H1 (cell line): ENCODE measurements around the gene ZSCAN25. TPM values are rescaled to one million over a fixed set of nuclear protein-coding genes. Genes with fewer than 3 reads are reported as not detected.
A peak's percentile ranks its signal among the peaks of the same experiment; 100 is the strongest.

Experiments used
- CTCF ChIA-PET: fragments of 300-600 bp; sonication (Branson Sonifier 250); formaldehyde crosslinking; loops from one replicate; lab custom pipeline; 2021; ENCODE audit not compliant: partially characterized antibody; lab: Charles Lee
- POLR2A ChIA-PET: fragments of 300-600 bp; sonication (Branson Sonifier 250); formaldehyde crosslinking; loops from one replicate; lab custom pipeline; 2021; ENCODE audit warnings: inconsistent platforms; ENCODE audit not compliant: partially characterized antibody; lab: Charles Lee
- DNase-seq, 2 experiments: peaks; one replicate each; pipeline versions ENCODE4 v3.0.0 to v3.0.0-alpha.2; 2010 to 2022; ENCODE audit warnings: low spot score in 2 of 2, low read depth in 1 of 2, mixed read lengths in 1 of 2
- FAIRE-seq: peaks from 2 replicates; lab custom pipeline; 2011; peaks lifted over from hg19 to GRCh38; lab: Jason Lieb, UNC
- H2AFZ ChIP-seq: 2 replicates; pipeline ENCODE4 v1.8.1; 2012; ENCODE audit warnings: low read length, inconsistent platforms
- H2AK5ac ChIP-seq: 2 replicates; pipeline ENCODE4 v1.6.1; 2013; ENCODE audit warnings: low read depth, low read length
- H2BK120ac ChIP-seq: replicated peaks from 2 replicates; pipeline ENCODE3; 2013; ENCODE audit warnings: low read depth, low read length, inconsistent platforms
- H2BK12ac ChIP-seq: 2 replicates; pipeline ENCODE4 v1.6.1; 2013; ENCODE audit warnings: low read depth, low read length
- H2BK15ac ChIP-seq: 2 replicates; pipeline ENCODE4 v1.6.1; 2013; ENCODE audit warnings: low read length
- H2BK20ac ChIP-seq: 2 replicates; pipeline ENCODE4 v1.6.1; 2013; ENCODE audit warnings: low read length
- H2BK5ac ChIP-seq: 2 replicates; pipeline ENCODE4 v1.6.1; 2013; ENCODE audit warnings: low read depth, low read length
- H3K14ac ChIP-seq: 2 replicates; pipeline ENCODE4 v1.6.1; 2013; ENCODE audit warnings: inconsistent platforms; ENCODE audit not compliant: insufficient read length
- H3K18ac ChIP-seq: 2 replicates; pipeline ENCODE4 v1.6.1; 2013; ENCODE audit warnings: low read length; ENCODE audit errors: extremely low read depth
- H3K23ac ChIP-seq: 2 replicates; pipeline ENCODE4 v1.6.1; 2013; ENCODE audit warnings: inconsistent platforms; ENCODE audit not compliant: insufficient read length
- H3K23me2 ChIP-seq: 2 replicates; pipeline ENCODE4 v1.6.1; 2013; ENCODE audit warnings: low read depth, low read length
- H3K27ac ChIP-seq: 2 replicates; pipeline ENCODE4 v1.6.1; 2011; ENCODE audit warnings: low read depth, low read length, inconsistent platforms
- H3K27me3 ChIP-seq, 4 experiments: replicated peaks in 1 of 4; 1 replicate in 1 of 4; 2 replicates in 3 of 4; pipeline versions ENCODE4 v1.6.1 to v1.8.1; 2011 to 2013; ENCODE audit warnings: low read length in 3 of 4, mild to moderate bottlenecking in 3 of 4, inconsistent platforms in 2 of 4, mixed read lengths in 2 of 4, moderate library complexity in 1 of 4; ENCODE audit not compliant: control insufficient read depth in 3 of 4, insufficient read depth in 3 of 4; ENCODE audit errors: extremely low read depth in 1 of 4
- H3K36me3 ChIP-seq, 4 experiments: 2 replicates each; pipeline versions ENCODE4 v1.6.1 to v1.8.1; 2011 to 2013; ENCODE audit warnings: mild to moderate bottlenecking in 4 of 4, low read length in 3 of 4, moderate library complexity in 2 of 4, control low read depth in 1 of 4, inconsistent platforms in 1 of 4; ENCODE audit not compliant: insufficient read depth in 4 of 4, control insufficient read depth in 2 of 4
- H3K4ac ChIP-seq: replicated peaks from 2 replicates; pipeline ENCODE3; 2013; ENCODE audit warnings: low read length, low read depth, mixed read lengths, inconsistent platforms; ENCODE audit not compliant: insufficient read length
- H3K4me1 ChIP-seq, 4 experiments: replicated peaks in 1 of 4; 1 replicate in 1 of 4; 2 replicates in 3 of 4; pipeline versions ENCODE4 v1.6.1 to v1.8.1; 2011 to 2013; ENCODE audit warnings: low read length in 3 of 4, inconsistent platforms in 2 of 4, mixed read lengths in 1 of 4; ENCODE audit not compliant: insufficient read depth in 4 of 4, control insufficient read depth in 3 of 4
- H3K4me2 ChIP-seq, 2 experiments: 2 replicates each; pipeline versions ENCODE4 v1.6.1 to v1.8.1; 2011 to 2013; ENCODE audit warnings: low read depth in 2 of 2, low read length in 2 of 2, control low read depth in 1 of 2, inconsistent platforms in 1 of 2, mild to moderate bottlenecking in 1 of 2; ENCODE audit not compliant: insufficient read depth in 1 of 2
- H3K4me3 ChIP-seq, 4 experiments: fragments of 200-600, 300-600 bp in 1 of 4; sonication (generic), shearing (Covaris generic), sonication (Bioruptor Twin) in 1 of 4; 2 replicates each; pipeline versions ENCODE4 v1.5.1 to v1.8.1; 2011 to 2016; ENCODE audit warnings: low read length in 4 of 4, low read depth in 3 of 4, control low read depth in 2 of 4, inconsistent platforms in 2 of 4, mild to moderate bottlenecking in 2 of 4, mixed read lengths in 1 of 4, moderate library complexity in 1 of 4; ENCODE audit not compliant: insufficient read depth in 2 of 4; ENCODE audit errors: extremely low read depth in 1 of 4
- H3K56ac ChIP-seq: replicated peaks from 2 replicates; pipeline ENCODE3; 2013; ENCODE audit warnings: low read depth, mild to moderate bottlenecking, mixed read lengths, low read length, inconsistent platforms; ENCODE audit not compliant: insufficient read length
- H3K79me1 ChIP-seq: 2 replicates; pipeline ENCODE4 v1.6.1; 2013; ENCODE audit warnings: low read depth, low read length, control low read depth
- H3K79me2 ChIP-seq, 2 experiments: 2 replicates each; pipeline versions ENCODE4 v1.6.1 to v1.8.1; 2012 to 2013; ENCODE audit warnings: low read length in 2 of 2, mild to moderate bottlenecking in 2 of 2, inconsistent platforms in 1 of 2; ENCODE audit not compliant: insufficient read depth in 2 of 2, control insufficient read depth in 1 of 2
- H3K9ac ChIP-seq, 4 experiments: replicated peaks in 1 of 4; 1 replicate in 1 of 4; 2 replicates in 3 of 4; pipeline versions ENCODE4 v1.6.1 to v1.8.1; 2011 to 2013; ENCODE audit warnings: low read depth in 3 of 4, low read length in 3 of 4, control low read depth in 2 of 4, mild to moderate bottlenecking in 2 of 4, moderate library complexity in 2 of 4, inconsistent platforms in 1 of 4; ENCODE audit errors: extremely low read depth in 1 of 4
- H3K9me3 ChIP-seq, 2 experiments: 2 replicates each; pipeline versions ENCODE4 v1.6.1 to v1.8.1; 2012 to 2013; ENCODE audit warnings: mild to moderate bottlenecking in 2 of 2, moderate library complexity in 2 of 2, control low read depth in 1 of 2, inconsistent platforms in 1 of 2, low read depth in 1 of 2, low read length in 1 of 2, mixed read lengths in 1 of 2; ENCODE audit not compliant: insufficient read depth in 2 of 2
- H4K20me1 ChIP-seq, 2 experiments: replicated peaks in 1 of 2; 2 replicates each; pipeline versions ENCODE3 to v1.8.1; 2011 to 2013; ENCODE audit warnings: inconsistent platforms in 2 of 2, low read length in 2 of 2, mild to moderate bottlenecking in 1 of 2; ENCODE audit not compliant: insufficient read depth in 2 of 2, control insufficient read depth in 1 of 2
- H4K5ac ChIP-seq: 2 replicates; pipeline ENCODE4 v1.6.1; 2013; ENCODE audit warnings: low read length, low read depth, mixed read lengths, inconsistent platforms; ENCODE audit not compliant: insufficient read length
- H4K8ac ChIP-seq: 2 replicates; pipeline ENCODE4 v1.8.0; 2013; ENCODE audit warnings: mild to moderate bottlenecking, moderate library complexity, low read length, inconsistent platforms; ENCODE audit not compliant: insufficient read depth; ENCODE audit errors: extremely low read depth
- H4K91ac ChIP-seq: replicated peaks from 2 replicates; pipeline ENCODE3; 2013; ENCODE audit warnings: low read length, mixed read lengths, inconsistent platforms; ENCODE audit not compliant: insufficient read length
- JUN ChIP-seq: IDR thresholded peaks from 2 replicates; pipeline ENCODE4 v1.6.1; 2011; ENCODE audit warnings: low read depth, mild to moderate bottlenecking, improper control_type of control experiment, low read length
- RXRA ChIP-seq: IDR thresholded peaks from 2 replicates; pipeline ENCODE4 v1.6.1; 2011; ENCODE audit warnings: low read depth, mild to moderate bottlenecking, low read length, moderate library complexity; ENCODE audit not compliant: insufficient read depth
- TBP ChIP-seq: IDR thresholded peaks from 2 replicates; pipeline ENCODE4 v1.6.1; 2011; ENCODE audit warnings: low read depth, low read length, improper control_type of control experiment
- WGBS, 2 experiments: shearing (Covaris generic) in 1 of 2; methylation state at CpG; one replicate each; pipeline versions ENCODE4 v1.1.6 to v1.1.7; 2013 to 2015; ENCODE audit warnings: low lambda C conversion rate in 2 of 2, mixed read lengths in 2 of 2, inconsistent platforms in 1 of 2, low coverage in 1 of 2, missing lambda C conversion rate in 1 of 2; ENCODE audit not compliant: insufficient replicate concordance in 2 of 2, insufficient coverage in 1 of 2, insufficient read length in 1 of 2; ENCODE audit errors: extremely low coverage in 1 of 2, missing lambda C conversion rate in 1 of 2; 5-methylcytosine and 5-hydroxymethylcytosine counted together
- polyA plus RNA-seq, 7 experiments: library from polyadenylated mRNA; depleted of rRNA in 3 of 7; stranded (reverse) in 5 of 7; unstranded in 2 of 7; fragments of >200 nt in 5 of 7; fragments of 200-250 nt in 2 of 7; gene quantifications; 1 replicate in 5 of 7; 2 replicates in 1 of 7; 4 replicates in 1 of 7; pipeline versions ENCODE4 v1.2.1 to v1.2.3, GENCODE V29; 2011 to 2013; ENCODE audit warnings: missing spikeins in 2 of 7, mixed read lengths in 2 of 7
- total RNA-seq: library from RNA; stranded (reverse); fragmentation: NEBNext Ultra II Directional; extraction: Animal tissue kit (Norgen Biotek cat#: 25700); gene quantifications from 2 replicates; pipeline ENCODE4 v1.2.1, GENCODE V29; 2021

ZSCAN25 gene
- total and polyA plus RNA-seq, 2 of the 8 experiments (the other 6 are each of a cell fraction or from before 2014, with no cell fraction given) = 10.1 to 18.6 TPM

- Histone ChIP-seq H3K23me2 (peaks cover 7% of the 10 kb centered on the region), H2BK120ac (no peak overlapping the region), H3K23ac (no peak overlapping the region), H3K4me2 (no peak overlapping the region), H3K14ac (no peak overlapping the region), H2BK20ac (no peak overlapping the region), H2BK5ac (no peak overlapping the region), H2BK15ac (no peak overlapping the region), H3K9ac (no peak overlapping the region), H4K91ac (no peak overlapping the region), H3K9me3 (no peaks in the 10 kb centered on the region), H3K79me1 (peaks cover 8% of the 10 kb centered on the region), H3K4me3 (no peak overlapping the region), H3K4ac (no peak overlapping the region), H3K36me3 (peaks cover 20 to 60% (median 49%) of the 10 kb centered on the region in 4 experiments), H3K27ac (no peak overlapping the region), H2AK5ac (no peak overlapping the region), H3K79me2 (peaks cover 0 to 12% of the 10 kb centered on the region in 2 experiments; a peak in 1 of 4 replicates), H3K18ac (no peak overlapping the region), H4K5ac (no peak overlapping the region), H3K4me1 (no peaks in the 10 kb centered on the region; a peak in 2 of 7 replicates), H3K27me3 (no peaks in the 10 kb centered on the region), H4K8ac (no peak overlapping the region), H3K56ac (no peak overlapping the region), H2BK12ac (no peak overlapping the region), H4K20me1 (peaks cover 0 to 5% of the 10 kb centered on the region in 2 experiments), H2AFZ (no peak overlapping the region)
- POLR2A ChIA-PET = no interaction called here
- 91% methylated on average over 18 of the region's 18 CpGs; no CpG with 5 or more reads in 1 of the 2 experiments for WGBS, 2 experiments
- peak in 1 of 2 experiments; percentile 17 for DNase-seq
- CTCF ChIA-PET = no interaction called here
- no peak for FAIRE-seq
- no peak for TF ChIP-seq TBP
- TF ChIP-seq JUN = no peak
- no peak for TF ChIP-seq RXRA
Observed at GRCh38 chr7:99619571-99620130, 2.9 kb downstream of the ZSCAN25 start.
